Measurements from ENCODE around the gene RAC3. TPM values are rescaled to one million over a fixed set of nuclear protein-coding genes. Genes with fewer than 3 reads are reported as not detected.

The RAC3 gene
- 0.49 TPM in 1 of 2 replicates, not detected in the other for total RNA-seq

DNA sequence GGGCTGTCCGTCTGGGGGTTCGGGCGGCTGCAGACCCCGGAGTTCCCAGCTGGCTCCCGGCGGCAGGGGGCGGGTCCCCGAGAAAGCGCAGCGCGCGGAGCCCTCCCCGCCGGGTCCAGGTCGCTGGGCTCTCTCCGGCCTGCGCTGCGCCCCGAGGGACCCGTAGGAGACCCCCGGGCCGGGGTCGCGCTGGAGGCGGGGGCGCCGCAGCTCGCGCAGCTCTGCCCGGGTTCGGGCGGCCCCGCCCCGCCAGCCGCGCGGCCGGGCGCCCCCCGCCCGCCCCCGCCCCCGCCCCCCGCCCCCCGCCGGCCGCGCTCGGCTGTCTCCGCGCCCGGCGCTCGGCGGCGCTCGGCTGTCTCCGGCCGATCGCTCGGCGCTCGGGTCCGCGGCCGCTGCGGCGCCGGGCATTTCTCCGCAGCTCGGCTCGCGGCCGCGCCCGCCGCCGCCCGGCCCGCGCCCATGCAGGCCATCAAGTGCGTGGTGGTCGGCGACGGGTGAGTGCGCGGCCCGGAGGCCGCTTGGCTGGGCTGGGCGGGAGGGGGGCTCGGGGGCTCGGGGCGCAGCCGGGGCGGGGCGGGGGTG lies at the start of gene RAC3:
Gene RAC3, plus strand, starts transcription at position 376 of the 582 bp plus-strand sequence. Its CDS starts 84 bp downstream, at position 460.
- Mint-ChIP-seq H3K4me1 (peaks cover 19% of the 10 kb centered on the region), H3K4me3 (peak within 1 kb of the TSS; percentile 77), H3K36me3 (ENCODE audit: low read depth) (peaks cover 7% of the 10 kb centered on the region), H3K9me3 (no peaks in the 10 kb centered on the region), H3K27me3 (peaks cover 2% of the 10 kb centered on the region), H3K27ac (no peak within 1 kb of the TSS)
- ChIA-PET CTCF (interaction anchor here (0.9 to 2.3 kb wide), 4 partner anchors 18 to 174 kb away, joined by 3 to 15 read pairs (median 6); no protein-coding TSS in a partner anchor), POLR2A (interaction anchor here (1.1 kb wide), 1 partner anchor 68 kb away, joined by 4 read pairs; no protein-coding TSS in a partner anchor)
- no peak for DNase-seq
- peak; percentile 33 for ATAC-seq (ENCODE audit: low read depth)
- intact Hi-C loops (cut with micrococcal nuclease) = loop anchor here (1.0 to 10.0 kb wide), 3 partner anchors 8 to 263 kb away; partner anchors contain the start of gene LRRC45
- TF ChIP-seq, protein P1, sequence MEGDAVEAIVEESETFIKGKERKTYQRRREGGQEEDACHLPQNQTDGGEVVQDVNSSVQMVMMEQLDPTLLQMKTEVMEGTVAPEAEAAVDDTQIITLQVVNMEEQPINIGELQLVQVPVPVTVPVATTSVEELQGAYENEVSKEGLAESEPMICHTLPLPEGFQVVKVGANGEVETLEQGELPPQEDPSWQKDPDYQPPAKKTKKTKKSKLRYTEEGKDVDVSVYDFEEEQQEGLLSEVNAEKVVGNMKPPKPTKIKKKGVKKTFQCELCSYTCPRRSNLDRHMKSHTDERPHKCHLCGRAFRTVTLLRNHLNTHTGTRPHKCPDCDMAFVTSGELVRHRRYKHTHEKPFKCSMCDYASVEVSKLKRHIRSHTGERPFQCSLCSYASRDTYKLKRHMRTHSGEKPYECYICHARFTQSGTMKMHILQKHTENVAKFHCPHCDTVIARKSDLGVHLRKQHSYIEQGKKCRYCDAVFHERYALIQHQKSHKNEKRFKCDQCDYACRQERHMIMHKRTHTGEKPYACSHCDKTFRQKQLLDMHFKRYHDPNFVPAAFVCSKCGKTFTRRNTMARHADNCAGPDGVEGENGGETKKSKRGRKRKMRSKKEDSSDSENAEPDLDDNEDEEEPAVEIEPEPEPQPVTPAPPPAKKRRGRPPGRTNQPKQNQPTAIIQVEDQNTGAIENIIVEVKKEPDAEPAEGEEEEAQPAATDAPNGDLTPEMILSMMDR (IDR thresholded peaks at IDR 0.05) = no peak

DNA sequence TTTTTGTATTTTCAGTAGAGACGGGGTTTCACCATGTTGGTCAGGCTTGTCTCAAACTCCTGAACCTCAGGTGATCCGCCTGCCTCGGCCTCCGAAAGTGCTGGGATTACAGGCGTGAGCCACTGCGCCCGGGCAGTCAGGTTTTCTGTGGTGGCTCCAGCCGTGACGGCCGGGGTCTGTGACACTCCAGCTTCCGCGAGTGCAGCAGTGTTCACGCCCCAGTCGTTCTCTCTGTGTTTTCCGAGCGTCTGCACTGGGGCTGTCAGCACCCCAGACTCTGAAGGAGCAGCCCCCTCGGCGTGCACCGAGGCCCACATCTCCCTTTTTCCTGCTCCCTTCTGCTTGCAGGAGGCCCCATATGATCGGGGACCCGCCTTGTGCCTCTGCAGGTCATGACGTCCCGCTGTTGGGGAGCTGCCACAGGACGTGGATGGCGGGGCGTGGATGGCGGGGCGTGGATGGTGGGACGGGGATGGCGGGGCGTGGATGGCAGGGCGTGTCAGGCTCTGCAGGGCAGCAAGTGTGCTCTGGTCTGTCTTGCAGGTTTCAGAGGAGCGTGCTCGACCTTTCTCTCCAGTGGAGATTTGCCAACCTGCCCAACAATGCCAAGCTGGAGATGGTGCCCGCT lies 48.4 kb upstream of the RAC3 start:
- no peak overlapping the region for H3K4me3 Mint-ChIP-seq
- no peaks in the 10 kb centered on the region for H3K27me3 Mint-ChIP-seq
- DNase-seq (no peak), ATAC-seq (ENCODE audit: low read depth) (no peak)
- intact Hi-C loops (cut with micrococcal nuclease) = no loop called here
- CTCF ChIA-PET = no interaction called here
- no peaks in the 10 kb centered on the region for H3K9me3 Mint-ChIP-seq
- TF ChIP-seq, protein P1 (IDR thresholded peaks at IDR 0.05) = no peak
- POLR2A ChIA-PET = no interaction called here
- H3K4me1 Mint-ChIP-seq = peaks cover 27% of the 10 kb centered on the region
- H3K27ac Mint-ChIP-seq = no peak overlapping the region
- peaks cover 47% of the 10 kb centered on the region for H3K36me3 Mint-ChIP-seq (ENCODE audit: low read depth)

DNA sequence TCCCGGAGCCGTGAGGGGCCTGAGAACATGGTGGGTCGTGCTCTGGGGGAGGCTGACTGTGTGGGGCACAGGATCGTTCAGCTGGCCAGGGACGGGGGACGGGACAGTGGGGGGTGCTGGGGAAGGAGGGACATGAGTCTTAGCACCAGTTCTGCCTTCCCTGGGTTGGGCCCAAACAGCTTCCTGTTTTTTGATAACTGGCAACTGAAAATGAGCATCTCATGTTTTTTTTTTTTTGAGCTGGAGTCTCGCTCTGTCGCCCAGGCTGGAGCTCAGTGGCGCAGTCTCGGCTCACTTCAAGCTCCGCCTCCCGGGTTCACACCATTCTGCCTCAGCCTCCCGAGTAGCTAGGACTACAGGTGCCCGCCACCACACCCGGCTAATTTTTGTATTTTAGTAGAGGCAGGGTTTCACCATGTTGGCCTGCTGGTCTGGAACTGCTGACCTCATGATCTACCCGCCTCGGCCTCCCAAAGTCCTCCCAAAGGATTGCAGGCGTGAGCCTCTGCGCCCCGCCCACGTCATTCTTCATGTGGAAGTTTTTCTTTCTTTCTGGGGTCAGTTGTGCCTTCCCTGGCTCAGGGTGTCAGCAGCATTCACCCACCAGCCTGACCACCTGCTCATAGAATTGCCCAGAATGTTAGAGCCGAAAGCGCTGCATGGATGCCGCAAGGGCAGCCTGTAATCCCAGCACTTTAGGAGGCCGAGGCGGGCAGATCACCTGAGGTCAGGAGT lies 47.7 kb upstream of the RAC3 start:
- no peak overlapping the region for H3K27ac Mint-ChIP-seq
- TF ChIP-seq, protein P1 (IDR thresholded peaks at IDR 0.05) = no peak
- peaks cover 23% of the 10 kb centered on the region for H3K4me1 Mint-ChIP-seq
- H3K36me3 Mint-ChIP-seq (ENCODE audit: low read depth) = peaks cover 50% of the 10 kb centered on the region
- intact Hi-C loops (cut with micrococcal nuclease) = no loop called here
- no peak overlapping the region for H3K4me3 Mint-ChIP-seq
- H3K27me3 Mint-ChIP-seq = no peaks in the 10 kb centered on the region
- no peak for ATAC-seq (ENCODE audit: low read depth)
- CTCF ChIA-PET = no interaction called here
- POLR2A ChIA-PET = no interaction called here
- no peaks in the 10 kb centered on the region for H3K9me3 Mint-ChIP-seq
- no peak for DNase-seq

GRCh38 chr17:81984773-81985410 lies 46.6 kb upstream of the RAC3 start:
- Mint-ChIP-seq H3K27me3 (no peaks in the 10 kb centered on the region), H3K27ac (no peak overlapping the region), H3K36me3 (ENCODE audit: low read depth) (peaks cover 49% of the 10 kb centered on the region), H3K9me3 (no peaks in the 10 kb centered on the region), H3K4me1 (peaks cover 20% of the 10 kb centered on the region), H3K4me3 (no peak overlapping the region)
- DNase-seq (no peak), ATAC-seq (ENCODE audit: low read depth) (no peak)
- POLR2A ChIA-PET = no interaction called here
- intact Hi-C loops (cut with micrococcal nuclease) = no loop called here
- TF ChIP-seq, protein P1 (IDR thresholded peaks at IDR 0.05) = no peak
- CTCF ChIA-PET = interaction anchor here (0.9 kb wide), 1 partner anchor 25 kb away, joined by 4 read pairs; no protein-coding TSS in a partner anchor

All from activated B cell treated with CpG ODN at 0.5 μM for 24 hours (primary cell).